PC-3 (cell line): ENCODE data around the gene PTPRN2. TPM values are rescaled to one million over a fixed set of nuclear protein-coding genes. Genes with fewer than 3 reads are reported as not detected.

Experiments used
- ATAC-seq: fragments of 200-7000 bp; cut with Tn5 transposase; 2 replicates; pipeline ENCODE4 v1.9.1; 2020; ENCODE audit warnings: mild to moderate bottlenecking, moderate library complexity
- BruUV-seq: library from RNA; stranded (reverse); fragments of 400-500 nt; replicated peaks from 2 replicates; lab custom pipeline; 2021; lab: Mats Ljungman, UMichigan
- CTCF ChIA-PET: fragments of 300-600 bp; sonication (Branson Sonifier 250); formaldehyde crosslinking; loops from one replicate; lab custom pipeline; 2022; ENCODE audit warnings: antibody characterized with exemption; lab: Charles Lee
- POLR2A ChIA-PET: fragments of 300-600 bp; sonication (Branson Sonifier 250); formaldehyde crosslinking; loops from one replicate; lab custom pipeline; 2022; ENCODE audit warnings: antibody characterized with exemption; ENCODE audit not compliant: unreplicated experiment; lab: Charles Lee
- DNase-seq: peaks from one replicate; pipeline ENCODE4 v3.0.0-alpha.2; 2015
- H2AFZ ChIP-seq: fragments of 300-600 bp; sonication (generic); 2 replicates; pipeline ENCODE4 v1.6.0; 2016; ENCODE audit warnings: antibody characterized with exemption, low read length
- H3F3A ChIP-seq: fragments of 300-600 bp; sonication (generic); one replicate; pipeline ENCODE4 v1.6.0; 2017; ENCODE audit warnings: antibody characterized with exemption, low read length, control low read depth, mild to moderate bottlenecking; ENCODE audit not compliant: unreplicated experiment
- H3K27ac ChIP-seq: fragments of 300-600 bp; sonication (generic); 2 replicates; pipeline ENCODE4 v1.5.1; 2016; ENCODE audit warnings: mild to moderate bottlenecking, low read length
- H3K27me3 ChIP-seq: fragments of 300-600 bp; sonication (generic); 2 replicates; pipeline ENCODE4 v1.6.1; 2016; ENCODE audit warnings: low read length, mixed read lengths
- H3K36me3 ChIP-seq: fragments of 300-600 bp; sonication (generic); 2 replicates; pipeline ENCODE4 v1.6.1; 2016; ENCODE audit warnings: low read depth, mixed run types, low read length, mixed read lengths
- H3K4me1 ChIP-seq: fragments of 300-600 bp; sonication (generic); 2 replicates; pipeline ENCODE4 v1.5.1; 2016; ENCODE audit warnings: low read length; ENCODE audit not compliant: insufficient read depth
- H3K4me2 ChIP-seq: fragments of 300-600 bp; sonication (generic); 2 replicates; pipeline ENCODE4 v1.6.0; 2016; ENCODE audit warnings: low read length
- H3K4me3 ChIP-seq: fragments of 300-600 bp; sonication (generic); 2 replicates; pipeline ENCODE4 v1.5.1; 2016; ENCODE audit warnings: mild to moderate bottlenecking, low read length, mixed read lengths
- H3K79me2 ChIP-seq: fragments of 300-600 bp; sonication (generic); 2 replicates; pipeline ENCODE4 v1.6.1; 2017; ENCODE audit warnings: low read length, mixed read lengths
- H3K9ac ChIP-seq: fragments of 300-600 bp; sonication (generic); 2 replicates; pipeline ENCODE4 v1.6.0; 2016; ENCODE audit warnings: mild to moderate bottlenecking, low read length
- H3K9me2 ChIP-seq: fragments of 300-600 bp; sonication (generic); replicated peaks from 2 replicates; pipeline ENCODE4 v1.6.1; 2016; ENCODE audit warnings: mixed run types, low read length, mixed read lengths
- H3K9me3 ChIP-seq: fragments of 300-600 bp; sonication (generic); 2 replicates; pipeline ENCODE4 v1.6.1; 2016; ENCODE audit warnings: low read length, mixed read lengths
- H4K20me1 ChIP-seq: fragments of 300-600 bp; sonication (generic); 2 replicates; pipeline ENCODE4 v1.6.1; 2016; ENCODE audit warnings: low read length, mixed read lengths
- EZH2 ChIP-seq: fragments of 300-600 bp; sonication (generic); IDR thresholded peaks from one replicate; pipeline ENCODE4 v1.6.1; 2017; ENCODE audit warnings: antibody characterized with exemption, mild to moderate bottlenecking, low read length; ENCODE audit not compliant: unreplicated experiment
- EZH2phosphoT487 ChIP-seq: fragments of 300-600 bp; sonication (generic); IDR thresholded peaks from 2 replicates; pipeline ENCODE4 v1.6.1; 2018; ENCODE audit warnings: mild to moderate bottlenecking, antibody characterized with exemption, low read length, borderline replicate concordance
- intact Hi-C: fragments of 100-400 bp; cut with micrococcal nuclease; formaldehyde crosslinking; loops from 2 replicates; pipeline ENCODE4 v1.9.0; 2023
- total RNA-seq: library from RNA; depleted of rRNA; stranded (reverse); fragments of >200 nt; gene quantifications from 2 replicates; pipeline ENCODE4 v1.2.3, GENCODE V29; 2014
- TF ChIP-seq, protein P1 (sequence below): fragments of 300-600 bp; sonication (generic); conservative IDR thresholded peaks from 2 replicates; pipeline ENCODE4 v1.5.1; 2017; ENCODE audit warnings: antibody characterized with exemption, low read depth, mild to moderate bottlenecking, low read length

The PTPRN2 gene
- total RNA-seq, 1 experiment from 2014 or later: 3.2 TPM

DNA sequence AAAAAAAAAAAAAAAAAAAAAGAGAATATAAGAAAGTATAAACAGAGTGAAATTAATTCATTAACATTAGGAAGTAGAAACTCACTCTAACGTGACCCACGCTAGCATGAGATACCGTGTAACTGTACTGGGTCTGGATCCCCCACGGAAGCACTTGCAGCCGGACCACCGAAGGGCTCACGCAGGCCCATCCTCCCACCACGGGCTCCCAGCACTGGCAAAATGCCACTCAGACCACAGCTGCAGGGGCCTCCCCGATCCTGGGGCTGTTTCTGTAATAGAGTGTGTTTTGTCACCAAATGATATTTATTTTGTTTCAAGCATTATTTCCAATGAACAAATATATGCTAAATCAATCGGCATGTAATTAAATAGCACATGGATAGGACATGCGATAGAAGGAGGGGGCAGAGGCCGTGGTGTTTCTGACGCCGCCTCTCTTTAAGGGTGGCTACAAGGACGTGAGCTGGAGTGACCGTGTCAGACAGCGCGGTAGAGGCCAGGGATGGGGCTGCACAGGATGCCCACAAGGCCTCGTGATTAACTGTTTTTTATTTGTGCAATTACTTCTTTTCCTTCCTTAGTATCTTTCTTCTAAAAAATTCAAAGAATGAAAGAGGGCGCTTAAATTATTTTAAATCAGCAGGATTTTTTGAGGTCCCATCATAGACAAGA is 568.5 kb downstream of the PTPRN2 start:
- no peak for DNase-seq
- POLR2A ChIA-PET: no interaction called here
- H3K36me3 ChIP-seq: no peaks in the 10 kb centered on the region
- H3F3A ChIP-seq: no peaks in the 10 kb centered on the region
- no peak overlapping the region for H3K27ac ChIP-seq
- CTCF ChIA-PET: no interaction called here
- H3K9ac ChIP-seq: no peak overlapping the region
- H3K79me2 ChIP-seq: no peaks in the 10 kb centered on the region
- no peaks in the 10 kb centered on the region for H3K4me1 ChIP-seq
- BruUV-seq: no TSS peak
- no peaks in the 10 kb centered on the region for H3K9me2 ChIP-seq
- H3K9me3 ChIP-seq: no peaks in the 10 kb centered on the region
- no peak overlapping the region for H2AFZ ChIP-seq
- no peak overlapping the region for H3K4me2 ChIP-seq
- intact Hi-C loops: no loop called here
- H3K27me3 ChIP-seq: peaks cover 27% of the 10 kb centered on the region; the same call in 1 of the 2 replicates
- TF ChIP-seq EZH2 (no peak), EZH2phosphoT487 (no peak)
- TF ChIP-seq, protein P1, sequence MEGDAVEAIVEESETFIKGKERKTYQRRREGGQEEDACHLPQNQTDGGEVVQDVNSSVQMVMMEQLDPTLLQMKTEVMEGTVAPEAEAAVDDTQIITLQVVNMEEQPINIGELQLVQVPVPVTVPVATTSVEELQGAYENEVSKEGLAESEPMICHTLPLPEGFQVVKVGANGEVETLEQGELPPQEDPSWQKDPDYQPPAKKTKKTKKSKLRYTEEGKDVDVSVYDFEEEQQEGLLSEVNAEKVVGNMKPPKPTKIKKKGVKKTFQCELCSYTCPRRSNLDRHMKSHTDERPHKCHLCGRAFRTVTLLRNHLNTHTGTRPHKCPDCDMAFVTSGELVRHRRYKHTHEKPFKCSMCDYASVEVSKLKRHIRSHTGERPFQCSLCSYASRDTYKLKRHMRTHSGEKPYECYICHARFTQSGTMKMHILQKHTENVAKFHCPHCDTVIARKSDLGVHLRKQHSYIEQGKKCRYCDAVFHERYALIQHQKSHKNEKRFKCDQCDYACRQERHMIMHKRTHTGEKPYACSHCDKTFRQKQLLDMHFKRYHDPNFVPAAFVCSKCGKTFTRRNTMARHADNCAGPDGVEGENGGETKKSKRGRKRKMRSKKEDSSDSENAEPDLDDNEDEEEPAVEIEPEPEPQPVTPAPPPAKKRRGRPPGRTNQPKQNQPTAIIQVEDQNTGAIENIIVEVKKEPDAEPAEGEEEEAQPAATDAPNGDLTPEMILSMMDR: no peak
- H3K4me3 ChIP-seq: no peak overlapping the region
- ATAC-seq: no peak
- no peaks in the 10 kb centered on the region for H4K20me1 ChIP-seq

- no peak for DNase-seq
- intact Hi-C loops: no loop called here
- H3K4me1 ChIP-seq: no peaks in the 10 kb centered on the region
- no peak overlapping the region for H3K4me2 ChIP-seq
- no peak for TF ChIP-seq EZH2
- TF ChIP-seq, protein P1: no peak
- TF ChIP-seq EZH2phosphoT487: no peak
- no peaks in the 10 kb centered on the region for H3K9me3 ChIP-seq
- CTCF ChIA-PET: no interaction called here
- ATAC-seq: no peak
- no peaks in the 10 kb centered on the region for H3K36me3 ChIP-seq
- no peaks in the 10 kb centered on the region for H3K9me2 ChIP-seq
- no peak overlapping the region for H3K9ac ChIP-seq
- H4K20me1 ChIP-seq: no peaks in the 10 kb centered on the region
- no peak overlapping the region for H3K4me3 ChIP-seq
- H3K79me2 ChIP-seq: no peaks in the 10 kb centered on the region
- H3K27me3 ChIP-seq: peaks cover 27% of the 10 kb centered on the region; the same call in 1 of the 2 replicates
- H2AFZ ChIP-seq: no peak overlapping the region
- no peak overlapping the region for H3K27ac ChIP-seq
- POLR2A ChIA-PET: no interaction called here
- BruUV-seq: no TSS peak
- no peaks in the 10 kb centered on the region for H3F3A ChIP-seq
Observed at GRCh38 chr7:158018098-158018762, 569.4 kb downstream of the PTPRN2 start.
